HG02571 (cell line): ENCODE results near the gene DHDH.
"Not testable (repeated sequence)": the region's sequence is repeated elsewhere in the genome, so short reads cannot be mapped to it uniquely, and the experiment has no call there.

ENCODE experiments used
- ATAC-seq: cut with Tn5 transposase; IDR thresholded peaks from one replicate; pipeline ENCODE4 v1.9.1; 2021; ENCODE audit warnings: mild to moderate bottlenecking, moderate library complexity; ENCODE audit not compliant: unreplicated experiment

The DHDH gene

DNA sequence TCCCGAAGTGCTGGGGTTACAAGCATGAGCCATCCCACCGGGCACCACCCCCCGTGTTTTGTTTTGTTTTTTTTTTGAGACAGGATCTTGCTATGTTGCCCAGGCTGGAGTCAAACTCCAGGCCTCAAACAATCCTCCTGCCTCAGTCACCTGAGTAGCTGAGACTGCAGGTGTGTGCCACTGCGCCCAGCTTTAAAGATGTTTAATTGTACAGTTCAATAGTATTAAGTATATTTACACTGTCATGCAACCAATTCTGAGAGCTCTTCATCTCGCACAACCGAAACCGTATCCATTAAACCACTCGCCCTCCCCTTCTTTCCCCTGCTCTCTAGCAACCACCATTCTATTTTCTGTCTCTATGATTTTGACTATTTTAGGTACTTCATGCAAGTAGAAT, 17.7 kb upstream of the DHDH start:
- no peak for ATAC-seq

DNA sequence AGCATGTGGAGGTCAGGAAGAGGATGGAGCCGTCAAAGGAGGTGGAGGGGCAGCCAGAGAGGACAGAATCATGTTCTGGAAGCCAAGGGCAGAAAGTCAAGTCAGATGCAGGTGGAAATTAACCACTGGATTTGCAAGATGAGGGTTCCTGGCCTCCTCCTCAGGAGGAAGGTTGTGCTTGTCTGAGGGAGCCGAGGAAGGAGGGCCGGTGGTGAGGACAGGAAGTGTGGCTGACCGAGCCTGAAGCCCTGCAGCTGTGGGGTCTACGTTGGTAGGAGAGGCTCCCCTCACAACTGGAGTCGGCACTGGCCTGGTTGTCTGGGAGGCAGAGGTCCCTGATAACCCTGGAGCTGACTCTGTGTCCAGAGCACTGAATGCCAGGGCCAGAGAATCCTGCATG, 15.4 kb upstream of the DHDH start:
- ATAC-seq = no peak

- no peak for ATAC-seq
Observed at GRCh38 chr19:48918801-48919247, 14.7 kb upstream of the DHDH start.

- not testable (repeated sequence) for ATAC-seq
Observed at GRCh38 chr19:48919271-48919670, 14.2 kb upstream of the DHDH start.

DNA sequence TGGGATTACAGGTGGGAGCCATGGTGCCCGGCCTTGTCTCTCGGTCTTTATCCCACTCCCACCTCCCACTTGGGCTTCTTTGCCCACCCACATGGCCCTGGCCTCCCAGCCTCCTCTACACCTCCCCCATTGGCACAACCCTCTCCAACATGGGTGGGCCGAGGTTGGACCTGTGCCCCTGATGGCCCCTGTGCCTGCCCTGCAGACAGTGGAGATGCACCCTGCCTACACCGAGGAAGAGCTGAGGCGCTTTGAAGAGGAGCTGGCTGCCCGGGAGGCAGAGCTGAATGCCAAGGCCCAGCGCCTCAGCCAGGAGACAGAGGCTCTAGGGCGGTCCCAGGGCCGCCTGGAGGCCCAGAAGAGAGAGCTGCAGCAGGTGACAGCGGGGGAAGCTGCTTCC, 12.6 kb upstream of the DHDH start:
- no peak for ATAC-seq

DNA sequence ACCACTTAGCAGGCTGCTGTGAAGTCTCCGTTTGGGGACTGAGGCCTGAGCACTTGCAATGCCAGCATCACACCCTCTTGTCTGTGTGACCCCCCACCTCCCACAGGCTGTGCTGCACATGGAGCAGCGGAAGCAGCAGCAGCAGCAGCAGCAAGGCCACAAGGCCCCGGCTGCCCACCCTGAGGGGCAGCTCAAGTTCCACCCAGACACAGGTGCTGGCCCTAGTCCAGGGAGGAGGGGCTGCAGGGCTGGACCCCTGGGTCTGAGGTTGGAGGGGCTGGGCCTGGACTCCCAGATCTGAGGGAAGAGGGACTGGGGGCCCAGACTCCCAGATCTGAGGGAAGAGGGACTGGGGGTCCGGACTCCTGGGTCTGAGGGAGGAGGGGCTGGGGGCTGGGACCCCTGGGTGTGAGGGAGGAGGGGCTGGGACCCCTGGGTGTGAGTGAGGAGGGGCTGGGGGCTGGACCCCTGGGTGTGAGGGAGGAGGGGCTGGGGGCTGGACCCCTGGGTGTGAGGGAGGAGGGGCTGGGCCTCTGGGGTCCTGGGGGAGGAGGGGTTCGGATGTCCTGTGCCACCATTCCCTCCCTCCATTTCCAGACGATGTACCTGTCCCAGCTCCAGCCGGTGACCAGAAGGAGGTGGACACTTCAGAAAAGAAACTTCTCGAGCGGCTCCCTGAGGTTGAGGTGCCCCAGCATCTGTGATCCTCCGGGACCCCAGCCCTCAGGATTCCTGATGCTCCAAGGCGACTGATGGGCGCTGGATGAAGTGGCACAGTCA, 11.6 kb upstream of the DHDH start:
- no peak for ATAC-seq

- no peak for ATAC-seq
Observed at GRCh38 chr19:48922548-48923490, 10.7 kb upstream of the DHDH start.

DNA sequence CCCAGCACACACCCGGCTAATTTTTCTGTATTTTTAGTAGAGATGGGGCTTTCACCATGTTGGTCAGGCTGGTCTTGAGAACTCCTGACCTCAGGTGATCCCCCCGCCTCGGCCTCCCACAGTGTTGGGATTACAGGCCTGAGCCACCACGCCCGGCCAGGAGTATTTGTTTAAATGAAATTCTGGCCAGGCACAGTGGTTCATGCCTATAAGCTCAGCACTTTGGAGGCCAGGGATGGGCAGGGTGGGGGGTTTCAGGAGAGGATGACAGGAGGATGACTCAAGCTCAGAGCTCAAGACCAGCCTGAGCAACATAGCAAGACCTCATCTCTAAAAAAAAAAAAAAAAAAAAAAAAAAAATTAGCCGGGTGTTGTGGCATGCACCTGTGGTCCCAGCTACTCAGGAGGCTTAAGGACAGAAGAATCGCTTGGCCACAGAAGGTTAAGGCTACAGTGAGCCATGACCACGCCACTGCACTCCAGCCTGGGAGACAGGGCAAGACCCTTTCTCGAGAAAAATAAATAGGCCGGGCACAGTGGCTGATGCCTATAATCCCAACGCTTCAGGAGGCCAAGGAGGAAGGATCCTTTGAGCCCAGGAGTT, 8.2 kb upstream of the DHDH start:
- no peak for ATAC-seq

- ATAC-seq = not testable (repeated sequence)
Observed at GRCh38 chr19:48925890-48926289, 7.6 kb upstream of the DHDH start.

DNA sequence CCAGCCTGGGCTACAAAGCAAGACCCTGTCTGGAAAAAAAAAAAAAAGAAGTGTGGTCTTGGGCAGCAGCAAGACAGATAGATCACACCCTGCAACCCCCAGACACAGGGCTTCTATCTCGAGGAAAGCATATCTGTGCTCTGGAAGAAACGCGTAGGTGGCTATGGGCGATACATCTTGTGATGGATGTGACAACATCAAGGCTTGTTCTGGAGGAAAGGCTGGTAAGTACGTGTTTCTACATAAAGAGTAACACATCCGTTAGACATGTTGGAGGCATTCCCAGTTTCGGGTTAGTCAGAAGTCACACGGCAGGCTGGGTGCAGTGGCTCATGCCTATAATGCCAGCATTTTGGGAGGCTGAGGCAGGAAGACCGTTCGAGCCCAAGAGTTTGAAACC, 6.6 kb upstream of the DHDH start:
- ATAC-seq = no peak

GRCh38 chr19:48927692-48928091, 5.8 kb upstream of the DHDH start:
- ATAC-seq = not testable (repeated sequence)

DNA sequence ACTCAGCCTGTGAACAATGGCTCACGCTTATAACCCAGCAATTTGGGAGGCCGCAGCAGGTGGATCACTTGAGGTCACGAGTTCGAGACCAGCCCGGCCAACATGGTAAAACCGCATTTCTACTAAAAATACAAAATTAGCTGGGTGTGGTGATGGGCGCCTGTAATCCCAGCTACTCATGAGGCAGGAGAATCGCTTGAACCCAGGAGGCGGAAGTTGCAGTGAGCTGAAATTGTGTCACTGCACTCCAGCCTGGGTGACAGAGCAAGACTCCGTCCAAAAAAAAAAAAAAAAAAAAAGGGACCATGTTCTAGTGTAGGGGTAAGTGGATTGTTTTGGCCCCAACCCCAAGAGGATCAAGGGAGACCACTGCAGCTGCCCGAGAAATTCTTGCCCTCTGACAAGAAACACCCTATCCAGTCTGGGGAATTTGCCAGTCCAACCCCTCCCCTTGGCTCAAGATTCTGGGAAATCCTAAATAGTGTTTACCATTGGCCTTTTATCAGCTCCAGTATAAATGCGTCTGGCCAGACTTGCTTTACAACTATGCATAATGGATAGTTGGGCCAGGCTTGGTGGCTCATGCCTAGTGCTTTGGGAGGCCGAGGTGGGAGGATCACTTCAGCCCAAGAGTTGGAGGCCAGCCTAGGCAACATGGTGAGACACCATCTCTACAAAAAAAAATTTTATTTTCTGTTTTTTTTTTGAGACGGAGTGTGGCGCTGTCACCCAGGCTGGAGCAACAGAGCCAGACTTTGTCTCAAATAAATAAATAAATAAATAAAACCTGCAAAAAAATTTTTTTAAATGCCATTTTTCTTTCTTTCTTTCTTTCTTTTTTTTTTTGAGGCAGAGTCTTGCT, 5.1 kb upstream of the DHDH start:
- ATAC-seq = no peak

- ATAC-seq = no peak
Observed at GRCh38 chr19:48934837-48935236, 1.3 kb downstream of the DHDH start.

DNA sequence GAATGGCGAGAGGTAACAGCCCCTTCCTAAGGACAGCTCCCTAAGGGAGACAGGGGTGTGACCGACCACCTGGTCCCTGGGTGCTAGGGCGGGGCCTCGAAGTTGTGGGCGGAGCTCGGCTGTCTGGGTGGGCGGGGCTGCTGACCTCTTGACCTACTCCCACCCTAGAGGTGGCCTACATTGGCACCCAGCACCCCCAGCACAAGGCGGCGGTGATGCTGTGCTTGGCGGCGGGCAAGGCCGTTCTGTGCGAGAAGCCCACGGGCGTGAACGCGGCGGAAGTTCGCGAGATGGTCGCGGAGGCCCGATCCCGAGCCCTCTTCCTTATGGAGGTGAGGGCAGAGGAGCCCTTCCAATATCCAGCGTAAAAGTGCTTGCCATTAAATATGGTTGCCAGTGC, 2.4 kb downstream of the DHDH start:
- ATAC-seq = no peak

- ATAC-seq = no peak
Observed at GRCh38 chr19:48938256-48938655, 4.8 kb downstream of the DHDH start.

- ATAC-seq = no peak
Observed at GRCh38 chr19:48940902-48941301, 7.4 kb downstream of the DHDH start.

- ATAC-seq = no peak
Observed at GRCh38 chr19:48943081-48943480, 9.6 kb downstream of the DHDH start.

- no peak for ATAC-seq
Observed at GRCh38 chr19:48945415-48945814, 11.9 kb downstream of the DHDH start.

GRCh38 chr19:48945817-48946216, 12.3 kb downstream of the DHDH start:
- no peak for ATAC-seq

DNA sequence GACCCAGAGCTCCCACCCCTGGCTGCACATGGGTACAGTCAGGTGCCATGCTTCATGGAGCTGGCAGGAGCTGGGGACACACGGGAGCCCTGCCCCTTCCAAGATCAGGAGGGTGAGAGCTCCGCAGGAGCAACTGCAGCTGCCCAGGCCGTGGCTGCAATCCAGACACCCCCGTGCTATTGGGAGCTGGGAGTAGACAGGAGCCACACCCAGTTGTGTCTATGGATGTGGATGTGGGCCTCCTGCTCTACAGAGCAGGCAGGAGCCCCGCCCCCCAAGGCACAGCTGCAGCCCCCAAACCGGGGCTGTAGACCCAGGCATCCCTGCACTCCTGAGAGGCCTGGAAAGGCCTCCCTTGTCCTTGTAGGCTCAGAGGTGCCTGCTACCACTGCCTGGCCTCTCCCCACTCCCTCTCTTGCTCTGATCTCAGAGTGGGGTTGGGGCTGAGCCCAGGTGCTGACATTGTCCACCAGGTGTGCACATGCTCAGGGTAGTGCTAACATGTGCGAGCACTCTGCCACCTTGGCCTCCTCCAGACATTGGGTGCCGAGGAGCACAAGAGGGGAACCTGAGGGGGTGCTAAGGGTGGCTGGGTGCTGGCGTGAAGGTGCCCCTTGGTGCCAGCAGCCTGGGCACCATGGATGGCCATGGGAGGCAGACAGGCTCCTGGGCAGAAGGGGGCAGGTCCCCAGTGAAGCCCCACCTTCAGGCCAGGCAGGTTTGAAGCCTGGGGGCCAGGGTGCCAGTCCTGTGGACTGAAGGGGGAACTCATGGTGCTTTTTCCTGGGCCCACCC, 13.2 kb downstream of the DHDH start:
- ATAC-seq = no peak
